ENCODE data around the gene TMEM208. TPM values are rescaled to one million over a fixed set of nuclear protein-coding genes. Genes with fewer than 3 reads are reported as not detected.
A peak's percentile ranks its signal among the peaks of the same experiment; 100 is the strongest.

TMEM208 gene
- total and polyA plus RNA-seq, 2 of the 13 experiments (the other 11 are each of a cell fraction or from before 2014, with no cell fraction given), result 58.8 to 72.9 TPM

DNA sequence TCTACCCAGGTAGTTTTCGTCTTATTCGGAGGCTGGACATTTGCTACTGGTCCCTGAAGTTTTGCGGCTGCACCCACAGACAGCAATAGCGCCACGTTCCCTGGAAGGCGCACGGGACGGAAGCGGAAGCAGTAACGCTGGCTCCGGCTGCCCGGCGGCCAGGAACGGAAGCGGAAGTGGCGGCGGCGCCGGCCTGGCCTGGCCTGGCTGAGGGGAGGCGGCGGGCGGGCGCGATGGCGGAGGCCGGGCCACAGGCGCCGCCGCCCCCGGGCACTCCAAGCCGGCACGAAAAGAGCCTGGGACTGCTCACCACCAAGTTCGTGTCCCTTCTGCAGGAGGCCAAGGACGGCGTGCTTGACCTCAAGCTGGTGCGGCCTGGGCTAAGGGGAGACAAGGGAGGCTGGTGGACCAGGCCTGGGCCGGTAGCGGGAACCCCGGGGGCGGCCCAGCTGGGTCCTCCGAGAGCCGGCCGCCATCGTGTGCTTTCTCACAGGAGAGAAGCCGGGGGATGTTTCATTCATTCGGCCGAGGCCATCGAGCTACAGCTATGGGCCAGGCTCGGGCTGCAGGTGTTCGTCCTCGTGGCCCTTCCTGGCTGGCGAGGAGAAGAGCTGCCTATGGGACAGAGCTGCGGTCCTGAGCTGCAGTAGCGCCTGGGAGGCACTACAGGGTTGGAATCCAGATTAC, 34.8 kb upstream of the TMEM208 start, which contains the start of gene E2F4 (continued):
- no peak for TF ChIP-seq RBAK (CRISPR knock-in tag; IDR thresholded peaks at IDR 0.05)
- TF ChIP-seq, protein P1, sequence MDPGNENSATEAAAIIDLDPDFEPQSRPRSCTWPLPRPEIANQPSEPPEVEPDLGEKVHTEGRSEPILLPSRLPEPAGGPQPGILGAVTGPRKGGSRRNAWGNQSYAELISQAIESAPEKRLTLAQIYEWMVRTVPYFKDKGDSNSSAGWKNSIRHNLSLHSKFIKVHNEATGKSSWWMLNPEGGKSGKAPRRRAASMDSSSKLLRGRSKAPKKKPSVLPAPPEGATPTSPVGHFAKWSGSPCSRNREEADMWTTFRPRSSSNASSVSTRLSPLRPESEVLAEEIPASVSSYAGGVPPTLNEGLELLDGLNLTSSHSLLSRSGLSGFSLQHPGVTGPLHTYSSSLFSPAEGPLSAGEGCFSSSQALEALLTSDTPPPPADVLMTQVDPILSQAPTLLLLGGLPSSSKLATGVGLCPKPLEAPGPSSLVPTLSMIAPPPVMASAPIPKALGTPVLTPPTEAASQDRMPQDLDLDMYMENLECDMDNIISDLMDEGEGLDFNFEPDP (CRISPR knock-in tag; conservative IDR thresholded peaks at IDR 0.05), result no peak
- no peak for TF ChIP-seq SRSF4 (IDR thresholded peaks at IDR 0.05; ENCODE audit: low read depth, low read length, poor library complexity, severe bottlenecking)
- no peak for TF ChIP-seq GABPA (IDR thresholded peaks at IDR 0.05; ENCODE audit: low read depth, low read length)
- TF ChIP-seq GABPA (CRISPR knock-in tag; IDR thresholded peaks at IDR 0.05; ENCODE audit: low read depth), result peak; percentile 92
- TF ChIP-seq, protein P2, sequence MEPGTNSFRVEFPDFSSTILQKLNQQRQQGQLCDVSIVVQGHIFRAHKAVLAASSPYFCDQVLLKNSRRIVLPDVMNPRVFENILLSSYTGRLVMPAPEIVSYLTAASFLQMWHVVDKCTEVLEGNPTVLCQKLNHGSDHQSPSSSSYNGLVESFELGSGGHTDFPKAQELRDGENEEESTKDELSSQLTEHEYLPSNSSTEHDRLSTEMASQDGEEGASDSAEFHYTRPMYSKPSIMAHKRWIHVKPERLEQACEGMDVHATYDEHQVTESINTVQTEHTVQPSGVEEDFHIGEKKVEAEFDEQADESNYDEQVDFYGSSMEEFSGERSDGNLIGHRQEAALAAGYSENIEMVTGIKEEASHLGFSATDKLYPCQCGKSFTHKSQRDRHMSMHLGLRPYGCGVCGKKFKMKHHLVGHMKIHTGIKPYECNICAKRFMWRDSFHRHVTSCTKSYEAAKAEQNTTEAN (CRISPR knock-in tag; conservative IDR thresholded peaks at IDR 0.05), result peak; percentile 87; the same call in 1 of the 2 replicates
- TF ChIP-seq AHR (CRISPR knock-in tag; IDR thresholded peaks at IDR 0.05), result no peak; the same call in 1 of the 2 replicates
- TF ChIP-seq ZNF10 (CRISPR knock-in tag; IDR thresholded peaks at IDR 0.05; ENCODE audit: borderline replicate concordance, low read depth), result no peak
- TF ChIP-seq EP300 (IDR thresholded peaks at IDR 0.05; ENCODE audit: low read depth in 2 of 2, low read length in 2 of 2), result no peak
- TF ChIP-seq EP300 (CRISPR knock-in tag; IDR thresholded peaks at IDR 0.05; ENCODE audit: borderline replicate concordance), result no peak
- TF ChIP-seq, protein P3, sequence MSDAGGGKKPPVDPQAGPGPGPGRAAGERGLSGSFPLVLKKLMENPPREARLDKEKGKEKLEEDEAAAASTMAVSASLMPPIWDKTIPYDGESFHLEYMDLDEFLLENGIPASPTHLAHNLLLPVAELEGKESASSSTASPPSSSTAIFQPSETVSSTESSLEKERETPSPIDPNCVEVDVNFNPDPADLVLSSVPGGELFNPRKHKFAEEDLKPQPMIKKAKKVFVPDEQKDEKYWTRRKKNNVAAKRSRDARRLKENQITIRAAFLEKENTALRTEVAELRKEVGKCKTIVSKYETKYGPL (CRISPR knock-in tag; IDR thresholded peaks at IDR 0.05), result 0 out of 2 replicates have a peak, but pooled peaks have one; percentile 38
- TF ChIP-seq ELF3 (CRISPR knock-in tag; IDR thresholded peaks at IDR 0.05), result peak; percentile 96
- peak; percentile 70 for TF ChIP-seq MYC (CRISPR knock-in tag; IDR thresholded peaks at IDR 0.05; ENCODE audit: borderline replicate concordance)
- TF ChIP-seq GABPB1 (CRISPR knock-in tag; IDR thresholded peaks at IDR 0.05), result peak; percentile 96
- TF ChIP-seq NFYB (CRISPR knock-in tag; IDR thresholded peaks at IDR 0.05), result no peak
- TF ChIP-seq, protein P4, sequence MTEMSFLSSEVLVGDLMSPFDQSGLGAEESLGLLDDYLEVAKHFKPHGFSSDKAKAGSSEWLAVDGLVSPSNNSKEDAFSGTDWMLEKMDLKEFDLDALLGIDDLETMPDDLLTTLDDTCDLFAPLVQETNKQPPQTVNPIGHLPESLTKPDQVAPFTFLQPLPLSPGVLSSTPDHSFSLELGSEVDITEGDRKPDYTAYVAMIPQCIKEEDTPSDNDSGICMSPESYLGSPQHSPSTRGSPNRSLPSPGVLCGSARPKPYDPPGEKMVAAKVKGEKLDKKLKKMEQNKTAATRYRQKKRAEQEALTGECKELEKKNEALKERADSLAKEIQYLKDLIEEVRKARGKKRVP (CRISPR knock-in tag; IDR thresholded peaks at IDR 0.05), result no peak
- TF ChIP-seq ZFP62 (CRISPR knock-in tag; IDR thresholded peaks at IDR 0.05), result no peak
- no peak for TF ChIP-seq ZNF30 (CRISPR knock-in tag; IDR thresholded peaks at IDR 0.05)
- TF ChIP-seq ZKSCAN5 (CRISPR knock-in tag; IDR thresholded peaks at IDR 0.05), result no peak
- peak; percentile 28; the same call in 1 of the 2 replicates for TF ChIP-seq ZNF747 (CRISPR knock-in tag; IDR thresholded peaks at IDR 0.05; ENCODE audit: borderline replicate concordance)
- TF ChIP-seq RARA (CRISPR knock-in tag; IDR thresholded peaks at IDR 0.05), result peak; percentile 42
- TF ChIP-seq ZBTB1 (CRISPR knock-in tag; IDR thresholded peaks at IDR 0.05; ENCODE audit: borderline replicate concordance), result no peak
- no peak for TF ChIP-seq ZBTB3 (CRISPR knock-in tag; IDR thresholded peaks at IDR 0.05; ENCODE audit: borderline replicate concordance, low read depth)
- TF ChIP-seq, protein P5, sequence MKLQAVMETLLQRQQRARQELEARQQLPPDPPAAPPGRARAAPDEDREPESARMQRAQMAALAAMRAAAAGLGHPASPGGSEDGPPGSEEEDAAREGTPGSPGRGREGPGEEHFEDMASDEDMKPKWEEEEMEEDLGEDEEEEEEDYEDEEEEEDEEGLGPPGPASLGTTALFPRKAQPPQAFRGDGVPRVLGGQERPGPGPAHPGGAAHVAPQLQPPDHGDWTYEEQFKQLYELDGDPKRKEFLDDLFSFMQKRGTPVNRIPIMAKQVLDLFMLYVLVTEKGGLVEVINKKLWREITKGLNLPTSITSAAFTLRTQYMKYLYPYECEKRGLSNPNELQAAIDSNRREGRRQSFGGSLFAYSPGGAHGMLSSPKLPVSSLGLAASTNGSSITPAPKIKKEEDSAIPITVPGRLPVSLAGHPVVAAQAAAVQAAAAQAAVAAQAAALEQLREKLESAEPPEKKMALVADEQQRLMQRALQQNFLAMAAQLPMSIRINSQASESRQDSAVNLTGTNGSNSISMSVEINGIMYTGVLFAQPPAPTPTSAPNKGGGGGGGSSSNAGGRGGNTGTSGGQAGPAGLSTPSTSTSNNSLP (IDR thresholded peaks at IDR 0.05; ENCODE audit: low read depth, low read length), result no peak
- TF ChIP-seq ZC3H13 (CRISPR knock-in tag; IDR thresholded peaks at IDR 0.05), result 0 out of 2 replicates have a peak, but pooled peaks have one; percentile 33

Data from HepG2 (cell line).